ENCODE results near the gene TWNK. TPM values are rescaled to one million over a fixed set of nuclear protein-coding genes. Genes with fewer than 3 reads are reported as not detected.

TWNK gene
- total and polyA plus RNA-seq, 2 donors (not counting 3 experiments of a cell fraction or from before 2014, with no cell fraction given) = 5.6 to 10.9 TPM

DNA sequence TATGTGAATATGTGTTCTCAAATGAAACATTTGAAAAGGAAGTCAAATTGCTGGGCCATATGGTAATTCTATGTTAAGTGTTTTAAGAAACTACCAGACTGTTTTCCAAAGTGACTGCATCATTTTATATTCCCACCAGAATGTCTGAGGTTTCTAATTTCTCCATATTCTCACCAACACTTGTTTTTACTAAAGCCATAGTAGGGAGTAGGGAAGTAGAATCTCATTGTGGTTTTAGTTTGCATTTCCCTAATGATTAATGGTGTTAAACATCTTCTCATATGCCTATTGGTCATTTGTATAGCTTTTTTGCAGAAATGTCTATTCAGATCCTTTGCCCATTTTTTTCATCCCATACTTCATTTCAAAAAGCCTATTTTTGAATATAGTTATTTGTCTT, 27.1 kb upstream of the TWNK start:
- Histone ChIP-seq H3K9me1 (replicated peaks; ENCODE audit: control insufficient read depth, extremely low read depth, insufficient read depth, low read length) (no peaks in the 10 kb centered on the region), H3K4me2 (ENCODE audit: insufficient read depth, low read length) (no peak overlapping the region), H4K20me1 (replicated peaks; ENCODE audit: control insufficient read depth, extremely low read depth, insufficient read depth, low read length) (no peaks in the 10 kb centered on the region), H3K36me3 (ENCODE audit: control insufficient read depth in 2 of 2, extremely low read depth in 1 of 2, insufficient read depth in 2 of 2, low read length in 2 of 2) (peaks cover 7 to 16% of the 10 kb centered on the region in 2 experiments), H3K4me3 (replicated peaks in 1 of 3; ENCODE audit: insufficient read depth in 1 of 3, low read depth in 1 of 3, low read length in 3 of 3) (no peak overlapping the region), H3K79me2 (ENCODE audit: control insufficient read depth, insufficient read depth, low read length) (no peaks in the 10 kb centered on the region), H3K27me3 (ENCODE audit: control insufficient read depth in 2 of 2, insufficient read depth in 2 of 2, low read length in 2 of 2) (no peaks in the 10 kb centered on the region), H3K27ac (ENCODE audit: insufficient read depth, low read depth, low read length) (no peak overlapping the region), H3K9ac (replicated peaks; ENCODE audit: extremely low read depth, insufficient read depth, low read length) (no peak overlapping the region), H3K9me3 (replicated peaks; ENCODE audit: control insufficient read depth, insufficient read depth, low read length) (no peaks in the 10 kb centered on the region), H3K4me1 (ENCODE audit: control insufficient read depth, extremely low read depth, insufficient read depth, low read length) (no peaks in the 10 kb centered on the region), H2AFZ (ENCODE audit: low read depth, low read length) (no peak overlapping the region)
- ChIA-PET CTCF (no interaction called here), POLR2A (no interaction called here)
- DNase-seq (ENCODE audit: low read depth, low spot score) (no peak), FAIRE-seq (no peak)
- no TSS peak for BruUV-seq (replicated peaks)
- dilution Hi-C loops (cut with MboI; ENCODE audit: extremely low pct_ligation_motif_present, low sequenced_read_pairs) (no loop called here), intact Hi-C loops (cut with micrococcal nuclease) (no loop called here)
- no peak for TF ChIP-seq MAX (IDR thresholded peaks at IDR 0.05; ENCODE audit: insufficient read depth, insufficient read length)
- no peak for TF ChIP-seq GATA2 (IDR thresholded peaks at IDR 0.05; ENCODE audit: insufficient read depth, insufficient read length, low read depth, low read length)
- no peak for TF ChIP-seq FOS (IDR thresholded peaks at IDR 0.05; ENCODE audit: borderline replicate concordance, insufficient read depth, low read length)
- TF ChIP-seq JUN (IDR thresholded peaks at IDR 0.05; ENCODE audit: borderline replicate concordance, insufficient read depth, insufficient read length, low read depth) = no peak
- TF ChIP-seq POLR2A (IDR thresholded peaks at IDR 0.05; ENCODE audit: low read depth, low read length) = no peak
- no peak for TF ChIP-seq EZH2 (IDR thresholded peaks at IDR 0.05; ENCODE audit: borderline replicate concordance, low read depth, low read length, severe bottlenecking)
- TF ChIP-seq, protein P1, sequence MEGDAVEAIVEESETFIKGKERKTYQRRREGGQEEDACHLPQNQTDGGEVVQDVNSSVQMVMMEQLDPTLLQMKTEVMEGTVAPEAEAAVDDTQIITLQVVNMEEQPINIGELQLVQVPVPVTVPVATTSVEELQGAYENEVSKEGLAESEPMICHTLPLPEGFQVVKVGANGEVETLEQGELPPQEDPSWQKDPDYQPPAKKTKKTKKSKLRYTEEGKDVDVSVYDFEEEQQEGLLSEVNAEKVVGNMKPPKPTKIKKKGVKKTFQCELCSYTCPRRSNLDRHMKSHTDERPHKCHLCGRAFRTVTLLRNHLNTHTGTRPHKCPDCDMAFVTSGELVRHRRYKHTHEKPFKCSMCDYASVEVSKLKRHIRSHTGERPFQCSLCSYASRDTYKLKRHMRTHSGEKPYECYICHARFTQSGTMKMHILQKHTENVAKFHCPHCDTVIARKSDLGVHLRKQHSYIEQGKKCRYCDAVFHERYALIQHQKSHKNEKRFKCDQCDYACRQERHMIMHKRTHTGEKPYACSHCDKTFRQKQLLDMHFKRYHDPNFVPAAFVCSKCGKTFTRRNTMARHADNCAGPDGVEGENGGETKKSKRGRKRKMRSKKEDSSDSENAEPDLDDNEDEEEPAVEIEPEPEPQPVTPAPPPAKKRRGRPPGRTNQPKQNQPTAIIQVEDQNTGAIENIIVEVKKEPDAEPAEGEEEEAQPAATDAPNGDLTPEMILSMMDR (IDR thresholded peaks at IDR 0.05; ENCODE audit: extremely low read depth in 1 of 2, insufficient read depth in 1 of 2, low read depth in 1 of 2, low read length in 2 of 2) = no peak
- TF ChIP-seq POLR2AphosphoS5 (IDR thresholded peaks at IDR 0.05; ENCODE audit: insufficient read depth, low read depth, low read length) = no peak
- no peak for TF ChIP-seq MYC (IDR thresholded peaks at IDR 0.05; ENCODE audit: low read depth, low read length)
